IMR-90 (cell line): Measurements from ENCODE around the gene LIX1. TPM values are rescaled to one million over a fixed set of nuclear protein-coding genes. Genes with fewer than 3 reads are reported as not detected.

Experiments used
- ATAC-seq: fragments of 200-7000 bp; cut with Tn5 transposase; 2 replicates; pipeline ENCODE4 v1.9.1; 2020; ENCODE audit warnings: low read depth, mild to moderate bottlenecking, moderate library complexity
- Bru-seq: library from RNA; stranded (reverse); fragments of 400-500 nt; gene quantifications from one replicate; lab custom pipeline; 2021; lab: Mats Ljungman, UMichigan
- BruChase-seq, 2 experiments: library from RNA; stranded (reverse); fragments of 400-500 nt; gene quantifications; one replicate each; lab custom pipeline; 2021; lab: Mats Ljungman, UMichigan
- BruUV-seq: library from RNA; stranded (reverse); fragments of 400-500 nt; replicated peaks from 2 replicates; lab custom pipeline; 2021; lab: Mats Ljungman, UMichigan
- CTCF ChIA-PET: fragments of 300-600 bp; formaldehyde crosslinking; extraction: SDS; loops from one replicate; lab custom pipeline; 2021; ENCODE audit warnings: antibody characterized with exemption; lab: Yijun Ruan, JAX
- POLR2A ChIA-PET: fragments of 300-600 bp; sonication (Branson Sonifier 250); formaldehyde crosslinking; loops from one replicate; lab custom pipeline; 2022; ENCODE audit warnings: antibody characterized with exemption; ENCODE audit not compliant: unreplicated experiment; lab: Charles Lee
- DNase-seq: peaks from one replicate; pipeline ENCODE4 v3.0.0; 2013
- H2AFZ ChIP-seq: replicated peaks from 2 replicates; pipeline ENCODE3; 2013; ENCODE audit warnings: low read length, mild to moderate bottlenecking; ENCODE audit not compliant: poor library complexity
- H2AK5ac ChIP-seq: 2 replicates; pipeline ENCODE4 v1.6.1; 2013; ENCODE audit warnings: low read depth, low read length, inconsistent platforms
- H2AK9ac ChIP-seq: replicated peaks from 2 replicates; pipeline ENCODE3; 2013; ENCODE audit warnings: mild to moderate bottlenecking, low read depth, low read length, moderate library complexity; ENCODE audit not compliant: poor library complexity
- H2BK120ac ChIP-seq: 2 replicates; pipeline ENCODE4 v1.6.1; 2013; ENCODE audit warnings: low read depth, low read length, inconsistent platforms
- H2BK15ac ChIP-seq: 3 replicates; pipeline ENCODE4 v1.6.1; 2013; ENCODE audit warnings: low read depth, low read length, inconsistent platforms
- H2BK20ac ChIP-seq: 2 replicates; pipeline ENCODE4 v1.6.1; 2013; ENCODE audit warnings: low read depth, mild to moderate bottlenecking, inconsistent platforms, low read length, moderate library complexity
- H2BK5ac ChIP-seq: 2 replicates; pipeline ENCODE4 v1.6.1; 2013; ENCODE audit warnings: mild to moderate bottlenecking, low read depth, low read length, inconsistent platforms; ENCODE audit not compliant: poor library complexity, severe bottlenecking
- H3K14ac ChIP-seq: replicated peaks from 2 replicates; pipeline ENCODE4 v1.6.1; 2013; ENCODE audit warnings: low read depth, low read length, inconsistent platforms
- H3K18ac ChIP-seq: 2 replicates; pipeline ENCODE4 v1.6.1; 2013; ENCODE audit warnings: low read depth, low read length, control low read depth
- H3K23ac ChIP-seq: 2 replicates; pipeline ENCODE4 v1.6.1; 2013; ENCODE audit warnings: low read depth, low read length, inconsistent platforms
- H3K27ac ChIP-seq: 2 replicates; pipeline ENCODE4 v1.5.1; 2013; ENCODE audit warnings: mild to moderate bottlenecking, control low read depth, low read length; ENCODE audit not compliant: insufficient read depth
- H3K27me3 ChIP-seq: 2 replicates; pipeline ENCODE4 v1.6.1; 2013; ENCODE audit warnings: low read length; ENCODE audit not compliant: control insufficient read depth, insufficient read depth
- H3K36me3 ChIP-seq: 2 replicates; pipeline ENCODE4 v1.6.1; 2013; ENCODE audit warnings: low read length, mixed read lengths; ENCODE audit not compliant: control insufficient read depth, insufficient read depth
- H3K4ac ChIP-seq: 2 replicates; pipeline ENCODE4 v1.6.1; 2013; ENCODE audit warnings: low read depth, low read length, inconsistent platforms
- H3K4me1 ChIP-seq: 2 replicates; pipeline ENCODE4 v1.6.1; 2013; ENCODE audit warnings: low read length, mixed read lengths; ENCODE audit not compliant: control insufficient read depth, insufficient read depth
- H3K4me2 ChIP-seq: 2 replicates; pipeline ENCODE4 v1.6.1; 2013; ENCODE audit warnings: low read depth, mild to moderate bottlenecking, control low read depth, low read length, moderate library complexity
- H3K4me3 ChIP-seq: 2 replicates; pipeline ENCODE4 v1.5.1; 2013; ENCODE audit warnings: low read depth, mild to moderate bottlenecking, control low read depth, low read length, moderate library complexity; ENCODE audit not compliant: insufficient read depth
- H3K56ac ChIP-seq: 2 replicates; pipeline ENCODE4 v1.6.1; 2013; ENCODE audit warnings: low read length, inconsistent platforms; ENCODE audit not compliant: insufficient read depth; ENCODE audit errors: extremely low read depth
- H3K79me1 ChIP-seq, 2 experiments: 2 replicates each; pipeline ENCODE4 v1.6.1; 2013; ENCODE audit warnings: low read length in 2 of 2, inconsistent platforms in 1 of 2, low read depth in 1 of 2
- H3K9ac ChIP-seq: 2 replicates; pipeline ENCODE4 v1.6.1; 2013; ENCODE audit warnings: low read depth, low read length, control low read depth
- H3K9me1 ChIP-seq: 2 replicates; pipeline ENCODE4 v1.6.1; 2013; ENCODE audit warnings: low read length, inconsistent platforms; ENCODE audit not compliant: insufficient read depth
- H3K9me3 ChIP-seq: 2 replicates; pipeline ENCODE4 v1.6.1; 2013; ENCODE audit warnings: low read length; ENCODE audit not compliant: control insufficient read depth, insufficient read depth
- H4K20me1 ChIP-seq: 2 replicates; pipeline ENCODE4 v1.6.1; 2013; ENCODE audit warnings: low read length, inconsistent platforms; ENCODE audit not compliant: insufficient read depth
- H4K5ac ChIP-seq: 2 replicates; pipeline ENCODE4 v1.6.1; 2013; ENCODE audit warnings: mild to moderate bottlenecking, low read depth, low read length, control low read depth
- H4K8ac ChIP-seq, 2 experiments: 2 replicates each; pipeline ENCODE4 v1.6.1; 2013; ENCODE audit warnings: low read depth in 2 of 2, low read length in 2 of 2, control low read depth in 1 of 2, inconsistent platforms in 1 of 2
- H4K91ac ChIP-seq: 2 replicates; pipeline ENCODE4 v1.6.1; 2013; ENCODE audit warnings: low read depth, low read length, inconsistent platforms; ENCODE audit not compliant: insufficient read depth
- RAD21 ChIP-seq: IDR thresholded peaks from 2 replicates; pipeline ENCODE4 v1.6.1; 2012; ENCODE audit warnings: low read length, improper control_type of control experiment
- SMC3 ChIP-seq: fragments of 150-350 bp; IDR thresholded peaks from 2 replicates; pipeline ENCODE4 v1.6.1; 2016; ENCODE audit warnings: low read depth, mild to moderate bottlenecking, antibody characterized with exemption, low read length, moderate library complexity
- WGBS, 2 experiments: methylation state at CpG; one replicate each; pipeline versions ENCODE4 v1.1.5 to v1.1.7; 2013; ENCODE audit warnings: missing lambda C conversion rate in 2 of 2; ENCODE audit not compliant: insufficient read length in 1 of 2; ENCODE audit errors: extremely low coverage in 2 of 2; 5-methylcytosine and 5-hydroxymethylcytosine counted together
- dilution Hi-C: fragments of 300-500 bp; cut with HindIII; formaldehyde crosslinking; loops from one replicate; pipeline ENCODE4 v1.14.3; 2018; ENCODE audit warnings: low sequenced_read_pairs; ENCODE audit not compliant: unreplicated experiment
- in situ Hi-C: fragments of 300-500 bp; cut with MboI; formaldehyde crosslinking; loops from 3 replicates; pipeline ENCODE4 v1.14.3; 2019; ENCODE audit warnings: low sequenced_read_pairs, inconsistent platforms, mixed read lengths
- intact Hi-C: fragments of 100-400 bp; cut with micrococcal nuclease; formaldehyde crosslinking; loops from 2 replicates; pipeline ENCODE4 v1.10.0; 2022
- long read RNA-seq: library from polyadenylated mRNA; unstranded; transcript quantifications from one replicate; pipeline ENCODE4 v2.0.0, GENCODE V29; 2021; ENCODE audit not compliant: unreplicated experiment
- polyA plus RNA-seq, 3 experiments: library from polyadenylated mRNA; depleted of rRNA; stranded (reverse); fragments of >200 nt; gene quantifications; 2 replicates each; pipeline ENCODE4 v1.2.3, GENCODE V29; 2012; ENCODE audit warnings: low replicate concordance in 1 of 3
- total RNA-seq: library from RNA; depleted of rRNA; stranded (reverse); fragments of >200 nt; gene quantifications from 2 replicates; pipeline ENCODE4 v1.2.3, GENCODE V29; 2012; rRNA removed
- TF ChIP-seq, protein P1 (sequence below): fragments of 150-350 bp; IDR thresholded peaks from 2 replicates; pipeline ENCODE4 v1.6.1; 2016; ENCODE audit warnings: low read depth, mild to moderate bottlenecking, low read length, moderate library complexity, borderline replicate concordance
- TF ChIP-seq, protein P2 (sequence below): conservative IDR thresholded peaks from 2 replicates; pipeline ENCODE4 v1.5.1; 2012; ENCODE audit warnings: mild to moderate bottlenecking, low read depth, low read length, improper control_type of control experiment
- TF ChIP-seq, protein P3 (sequence below): fragments of 150-350 bp; IDR thresholded peaks from 2 replicates; pipeline ENCODE4 v1.6.1; 2017; ENCODE audit warnings: mild to moderate bottlenecking, antibody characterized with exemption, low read length, low read depth

The LIX1 gene
- total RNA-seq (not detected in 2 replicates), polyA plus RNA-seq (2012; rRNA removed) (not detected in 2 replicates), Bru-seq, nascent RNA (percentile 4 among the genes with signal in this experiment), BruChase-seq, experiment 1, labeled RNA remaining after a 6-hour chase (percentile 2 among the genes with signal in this experiment), BruChase-seq, experiment 2, labeled RNA remaining after a 2-hour chase (percentile 2 among the genes with signal in this experiment)
- not detected in 2 replicates for polyA plus RNA-seq (2012; cell fraction: cytosol; rRNA removed)
- polyA plus RNA-seq (2012; cell fraction: nucleus; rRNA removed; ENCODE audit: low replicate concordance), result not detected in 2 replicates
- long read RNA-seq, result 0 reads

DNA sequence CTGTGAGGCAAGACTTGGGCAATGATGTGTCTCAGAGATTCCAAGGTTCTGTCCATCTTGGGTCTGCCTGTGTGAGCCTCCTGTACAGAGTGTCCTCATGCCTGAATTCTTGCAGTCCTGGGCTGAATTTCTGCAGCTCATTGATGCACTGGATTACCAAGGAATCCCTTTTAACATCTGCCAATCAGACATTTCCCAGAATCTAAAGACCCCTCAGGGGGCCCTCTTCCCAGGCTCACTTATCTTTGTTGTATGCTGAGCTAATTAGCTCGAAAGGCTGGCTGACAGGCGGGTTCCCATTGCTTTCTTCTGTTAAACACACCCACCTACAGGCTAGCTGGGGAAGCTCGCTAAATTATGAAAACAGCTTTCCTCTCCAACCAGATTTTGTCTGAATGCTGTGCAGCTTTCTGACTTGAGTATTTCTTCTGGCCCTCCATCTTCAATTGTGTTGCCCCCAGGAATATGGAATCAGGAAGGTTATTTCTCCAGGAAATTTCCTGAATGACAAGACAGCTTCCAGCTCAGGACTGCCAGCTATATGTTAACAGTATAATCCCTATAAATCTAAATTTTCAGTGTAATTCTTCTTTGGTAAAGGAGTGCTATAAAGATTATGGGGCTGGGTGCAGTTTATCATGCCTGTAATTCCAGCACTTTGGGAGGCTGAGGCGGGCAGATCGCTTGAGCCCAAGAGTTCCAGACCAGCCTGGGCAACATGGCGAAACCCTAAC lies at the start of gene LIX1:
LIX1 (minus strand) TSS at position 91 of the 734 bp plus-strand sequence; CDS start at position 56, 35 bp downstream.
- H3K23ac ChIP-seq, result no peak within 1 kb of the TSS
- in situ Hi-C loops, result no loop called here
- no TSS peak for BruUV-seq

More for the DNA sequence above, at the start of gene LIX1:
- Histone ChIP-seq H3K4me3 (no peak within 1 kb of the TSS), H4K8ac (no peak within 1 kb of the TSS), H3K56ac (no peak within 1 kb of the TSS), H3K36me3 (no peaks in the 10 kb centered on the region), H2BK5ac (no peak within 1 kb of the TSS), H3K4me1 (no peaks in the 10 kb centered on the region), H2AK9ac (no peak within 1 kb of the TSS), H2AK5ac (no peak within 1 kb of the TSS), H2BK15ac (no peak within 1 kb of the TSS), H3K9ac (no peak within 1 kb of the TSS), H3K27ac (no peak within 1 kb of the TSS), H3K14ac (no peak within 1 kb of the TSS), H2BK20ac (no peak within 1 kb of the TSS), H3K18ac (no peak within 1 kb of the TSS), H4K5ac (no peak within 1 kb of the TSS), H4K91ac (no peak within 1 kb of the TSS), H3K4me2 (no peak within 1 kb of the TSS), H3K79me1 (no peaks in the 10 kb centered on the region), H2BK120ac (no peak within 1 kb of the TSS), H2AFZ (no peak within 1 kb of the TSS), H3K4ac (no peak within 1 kb of the TSS), H3K27me3 (peaks cover 23% of the 10 kb centered on the region), H3K9me3 (no peaks in the 10 kb centered on the region), H3K9me1 (no peaks in the 10 kb centered on the region), H4K20me1 (no peaks in the 10 kb centered on the region)
- DNase-seq (peak; percentile 36), ATAC-seq (peak; percentile 94)
- whole genome bisulfite sequencing, 2 experiments, result 17% methylated on average over 2 of the region's 6 CpGs; no CpG with 5 or more reads in 1 of the 2 experiments
- POLR2A ChIA-PET, result no interaction called here
- CTCF ChIA-PET, result interaction anchor here (0.6 to 1.9 kb wide), 12 partner anchors 9 to 391 kb away, joined by 3 to 15 read pairs (median 5); no protein-coding TSS in a partner anchor
- TF ChIP-seq RAD21 (peak; percentile 68), SMC3 (peak; percentile 36; the same call in 1 of the 2 replicates)
- TF ChIP-seq, protein P1, sequence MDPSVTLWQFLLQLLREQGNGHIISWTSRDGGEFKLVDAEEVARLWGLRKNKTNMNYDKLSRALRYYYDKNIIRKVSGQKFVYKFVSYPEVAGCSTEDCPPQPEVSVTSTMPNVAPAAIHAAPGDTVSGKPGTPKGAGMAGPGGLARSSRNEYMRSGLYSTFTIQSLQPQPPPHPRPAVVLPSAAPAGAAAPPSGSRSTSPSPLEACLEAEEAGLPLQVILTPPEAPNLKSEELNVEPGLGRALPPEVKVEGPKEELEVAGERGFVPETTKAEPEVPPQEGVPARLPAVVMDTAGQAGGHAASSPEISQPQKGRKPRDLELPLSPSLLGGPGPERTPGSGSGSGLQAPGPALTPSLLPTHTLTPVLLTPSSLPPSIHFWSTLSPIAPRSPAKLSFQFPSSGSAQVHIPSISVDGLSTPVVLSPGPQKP, result no peak
- TF ChIP-seq, protein P2, sequence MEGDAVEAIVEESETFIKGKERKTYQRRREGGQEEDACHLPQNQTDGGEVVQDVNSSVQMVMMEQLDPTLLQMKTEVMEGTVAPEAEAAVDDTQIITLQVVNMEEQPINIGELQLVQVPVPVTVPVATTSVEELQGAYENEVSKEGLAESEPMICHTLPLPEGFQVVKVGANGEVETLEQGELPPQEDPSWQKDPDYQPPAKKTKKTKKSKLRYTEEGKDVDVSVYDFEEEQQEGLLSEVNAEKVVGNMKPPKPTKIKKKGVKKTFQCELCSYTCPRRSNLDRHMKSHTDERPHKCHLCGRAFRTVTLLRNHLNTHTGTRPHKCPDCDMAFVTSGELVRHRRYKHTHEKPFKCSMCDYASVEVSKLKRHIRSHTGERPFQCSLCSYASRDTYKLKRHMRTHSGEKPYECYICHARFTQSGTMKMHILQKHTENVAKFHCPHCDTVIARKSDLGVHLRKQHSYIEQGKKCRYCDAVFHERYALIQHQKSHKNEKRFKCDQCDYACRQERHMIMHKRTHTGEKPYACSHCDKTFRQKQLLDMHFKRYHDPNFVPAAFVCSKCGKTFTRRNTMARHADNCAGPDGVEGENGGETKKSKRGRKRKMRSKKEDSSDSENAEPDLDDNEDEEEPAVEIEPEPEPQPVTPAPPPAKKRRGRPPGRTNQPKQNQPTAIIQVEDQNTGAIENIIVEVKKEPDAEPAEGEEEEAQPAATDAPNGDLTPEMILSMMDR, result peak; percentile 61
- TF ChIP-seq, protein P3, sequence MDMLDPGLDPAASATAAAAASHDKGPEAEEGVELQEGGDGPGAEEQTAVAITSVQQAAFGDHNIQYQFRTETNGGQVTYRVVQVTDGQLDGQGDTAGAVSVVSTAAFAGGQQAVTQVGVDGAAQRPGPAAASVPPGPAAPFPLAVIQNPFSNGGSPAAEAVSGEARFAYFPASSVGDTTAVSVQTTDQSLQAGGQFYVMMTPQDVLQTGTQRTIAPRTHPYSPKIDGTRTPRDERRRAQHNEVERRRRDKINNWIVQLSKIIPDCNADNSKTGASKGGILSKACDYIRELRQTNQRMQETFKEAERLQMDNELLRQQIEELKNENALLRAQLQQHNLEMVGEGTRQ, result no peak
- dilution Hi-C loops, result no loop called here
- intact Hi-C loops, result loop anchor here (1.0 to 5.0 kb wide), 3 partner anchors 146 to 273 kb away; partner anchors contain the start of gene LNPEP
